Posterior vena cava (tissue), 2 donors: ENCODE data around the gene DYNC1LI2. TPM values are rescaled to one million over a fixed set of nuclear protein-coding genes. Genes with fewer than 3 reads are reported as not detected.

ENCODE experiments used
- DNase-seq: peaks from one replicate; pipeline ENCODE4 v3.0.0-alpha.2; 2020; ENCODE audit warnings: low spot score
- intact Hi-C, 2 donors: fragments of 100-400 bp; cut with DNase I; formaldehyde crosslinking; loops; one replicate each; pipeline versions ENCODE4 v1.14.1 to v1.14.2; 2022 to 2023
- total RNA-seq, 2 donors: library from RNA; stranded (reverse); fragmentation: NEBNext Ultra II Directional; extraction: Animal tissue kit (Norgen Biotek cat#: 25700); gene quantifications; one replicate each; pipeline ENCODE4 v1.2.1, GENCODE V29; 2021
- donor health status: DM: yes; HTN: yes; CAD: no.
- donor health status: DM: yes; HTN: yes; CAD: no.

DYNC1LI2 gene
- total RNA-seq, 2 donors from 2014 or later = 159 to 192 TPM

DNA sequence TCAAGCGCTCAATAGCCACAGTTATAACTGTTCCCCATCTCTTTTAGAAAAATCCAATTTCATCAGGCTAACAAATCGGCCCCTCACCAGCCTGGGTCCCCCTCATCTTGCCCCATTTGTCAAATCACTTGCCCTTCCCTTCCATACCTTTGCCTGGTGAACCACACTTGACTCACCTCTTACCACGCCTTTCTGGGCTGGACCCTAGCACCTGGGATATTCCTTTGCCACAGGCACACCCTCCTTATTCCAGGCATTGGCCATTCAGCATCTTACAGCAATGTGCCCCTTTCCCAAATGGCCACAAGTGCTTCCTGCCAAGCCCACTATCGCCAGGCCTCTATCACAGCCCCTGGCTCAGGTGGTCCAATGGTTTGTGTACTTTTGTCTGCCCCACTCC lies 69.7 kb downstream of the DYNC1LI2 start:
- DNase-seq = no peak
- intact Hi-C loops = no loop called here

DNA sequence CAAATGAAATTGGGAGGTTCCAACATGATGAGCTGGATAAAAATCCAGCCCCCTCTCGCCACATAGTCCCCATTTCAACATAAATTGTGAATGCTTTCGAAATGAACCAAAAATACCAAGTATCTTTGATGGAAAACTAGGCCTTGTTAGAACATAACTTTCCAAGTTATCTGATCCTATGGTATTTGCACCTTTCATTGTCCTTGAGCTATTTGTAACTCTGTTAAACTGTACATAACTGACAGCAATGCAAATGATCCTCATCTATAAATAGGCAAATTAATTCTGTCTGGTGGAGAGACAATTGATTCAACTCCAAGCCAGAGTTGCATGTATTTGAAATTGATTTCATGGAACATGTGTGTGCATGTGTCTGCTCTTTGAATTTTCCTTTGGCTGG lies 73.1 kb downstream of the DYNC1LI2 start:
- no peak for DNase-seq
- intact Hi-C loops = no loop called here

DNA sequence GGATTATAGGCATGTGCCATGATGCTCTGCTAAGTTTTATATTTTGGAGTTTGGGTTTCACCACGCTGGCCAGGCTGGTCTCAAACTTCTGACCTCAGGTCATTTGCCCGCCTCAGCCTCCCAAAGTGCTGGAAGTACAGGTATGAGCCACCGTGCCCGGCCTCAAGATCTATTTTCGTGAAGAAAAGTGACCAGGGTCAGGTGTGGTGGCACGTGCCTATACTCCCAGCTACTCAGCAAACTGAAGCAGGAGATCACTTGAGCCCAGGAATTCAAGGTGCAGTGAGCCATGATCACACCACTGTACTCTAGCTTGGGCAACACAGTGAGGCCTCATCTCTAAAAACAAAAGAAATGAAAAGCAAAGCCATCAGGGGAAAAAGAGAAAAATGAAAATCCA lies 73.6 kb downstream of the DYNC1LI2 start:
- no peak for DNase-seq
- intact Hi-C loops = no loop called here

GRCh38 chr16:66677179-66677578 lies 74.2 kb downstream of the DYNC1LI2 start:
- intact Hi-C loops = no loop called here
- no peak for DNase-seq

DNA sequence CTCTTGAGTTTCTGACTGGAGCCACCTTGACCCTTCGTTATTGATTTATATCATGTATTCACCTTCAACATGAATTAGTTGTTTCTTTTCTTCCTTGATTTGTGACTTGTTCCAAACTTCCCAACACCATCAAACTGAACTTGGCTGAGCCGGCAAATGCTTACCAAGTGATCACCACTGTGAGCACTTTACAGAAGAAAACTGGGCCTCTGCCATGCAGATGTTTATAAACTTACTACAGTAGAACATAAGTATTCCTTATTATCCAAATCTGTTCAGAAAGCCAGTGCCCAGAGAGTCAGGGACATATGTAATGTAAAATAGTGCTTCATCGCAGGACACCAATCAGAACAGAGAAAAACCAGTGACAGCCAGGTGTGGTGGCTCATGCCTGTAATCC lies 74.8 kb downstream of the DYNC1LI2 start:
- intact Hi-C loops = no loop called here
- no peak for DNase-seq

DNA sequence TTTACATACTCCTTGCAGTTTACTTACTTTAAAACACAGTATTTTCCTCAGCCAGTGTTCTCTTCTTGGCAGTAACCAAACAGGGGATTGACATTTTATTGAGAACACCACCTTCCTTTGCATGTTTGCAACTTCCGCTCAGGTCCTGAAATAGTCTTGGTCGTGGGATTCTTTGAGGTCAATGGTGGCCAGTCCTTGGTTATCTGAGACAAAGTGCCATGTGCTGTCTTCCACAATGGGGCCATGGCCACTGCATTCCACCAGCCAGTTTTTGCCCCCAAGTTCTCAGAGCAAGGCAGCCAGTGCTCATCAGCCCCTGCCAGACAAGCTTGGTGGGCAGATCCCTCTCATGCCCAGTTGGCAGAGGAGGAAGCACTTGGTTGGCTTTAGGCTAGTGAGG lies 77.7 kb downstream of the DYNC1LI2 start:
- intact Hi-C loops = no loop called here
- DNase-seq = no peak

Other genes with a start within 250 kb of the DYNC1LI2 start
- 10 to 100 TPM; 23.6 to 37.2 TPM for gene TK2, start 201.5 kb downstream of the DYNC1LI2 start, total RNA-seq
- gene CKLF, start 199.0 kb downstream of the DYNC1LI2 start, total RNA-seq = 10 to 100 TPM; 22.0 to 25.4 TPM
- 1 to 10 TPM; 2.1 to 3.1 TPM for gene CMTM1, start 185.2 kb downstream of the DYNC1LI2 start, total RNA-seq
- under 1 TPM in 1 of 2 donors, not detected in 1; 0.38 TPM for gene CMTM2, start 172.1 kb downstream of the DYNC1LI2 start, total RNA-seq
- 10 to 100 TPM; 25.8 to 29.7 TPM for gene CMTM3, start 146.9 kb downstream of the DYNC1LI2 start, total RNA-seq
- gene CMTM4, start 54.9 kb downstream of the DYNC1LI2 start, total RNA-seq = 10 to 100 TPM; 14.8 to 15.0 TPM
- gene TERB1, start 50.0 kb upstream of the DYNC1LI2 start, total RNA-seq = under 1 TPM in 1 of 2 donors, not detected in 1; 0.28 TPM
- gene NAE1, start 79.4 kb upstream of the DYNC1LI2 start, total RNA-seq = 10 to 100 TPM; 37.4 to 37.6 TPM
- gene CA7, start 92.8 kb upstream of the DYNC1LI2 start, total RNA-seq = not detected
- gene PDP2, start 128.9 kb upstream of the DYNC1LI2 start, total RNA-seq = 1 to 10 TPM; 5.0 to 5.5 TPM
- gene CDH16, start 167.3 kb upstream of the DYNC1LI2 start, total RNA-seq = not detected
- 10 to 100 TPM in 1 of 2 donors, 1 to 10 TPM in 1; 8.2 to 11.6 TPM for gene RRAD, start 173.9 kb upstream of the DYNC1LI2 start, total RNA-seq
- 10 to 100 TPM; 53.0 to 60.3 TPM for gene CIAO2B, start 182.8 kb upstream of the DYNC1LI2 start, total RNA-seq
- gene CES2, start 183.9 kb upstream of the DYNC1LI2 start, total RNA-seq = 10 to 100 TPM; 26.7 to 31.3 TPM
- 1 to 10 TPM in 1 of 2 donors, under 1 TPM in 1; 0.10 to 1.3 TPM for gene CES3, start 209.7 kb upstream of the DYNC1LI2 start, total RNA-seq
- gene CES4A, start 237.0 kb upstream of the DYNC1LI2 start, total RNA-seq = 1 to 10 TPM; 2.8 to 7.4 TPM